ENCODE measurements around the gene ERO1B.

- TF ChIP-seq MAX (IDR thresholded peaks at IDR 0.05; ENCODE audit: low read depth, low read length) (no peak), POLR2A (IDR thresholded peaks at IDR 0.05; ENCODE audit: extremely low read depth, insufficient read length) (no peak), CTCF (IDR thresholded peaks at IDR 0.05; ENCODE audit: low read depth, low read length) (no peak)
Measured at GRCh38 chr1:236185687-236186086, 96.1 kb downstream of the ERO1B start.
